Panc1 (cell line): ENCODE measurements around the gene HAL. TPM values are rescaled to one million over a fixed set of nuclear protein-coding genes. Genes with fewer than 3 reads are reported as not detected.

Experiments
- ATAC-seq: fragments of 200-7000 bp; cut with Tn5 transposase; 2 replicates; pipeline ENCODE4 v1.9.1; 2020; ENCODE audit warnings: mild to moderate bottlenecking, moderate library complexity
- BruUV-seq: library from RNA; stranded (reverse); fragments of 400-500 nt; replicated peaks from 2 replicates; lab custom pipeline; 2021; lab: Mats Ljungman, UMichigan
- CTCF ChIA-PET: fragments of 300-600 bp; sonication (Branson Sonifier 250); formaldehyde crosslinking; loops from one replicate; lab custom pipeline; 2022; ENCODE audit warnings: antibody characterized with exemption; lab: Charles Lee
- POLR2A ChIA-PET: fragments of 300-600 bp; sonication (Branson Sonifier 250); formaldehyde crosslinking; loops from one replicate; lab custom pipeline; 2022; ENCODE audit warnings: antibody characterized with exemption; lab: Charles Lee
- DNase-seq: peaks from one replicate; pipeline ENCODE4 v3.0.0-alpha.2; 2010; ENCODE audit warnings: low read depth, low spot score
- H3K27ac ChIP-seq: 2 replicates; pipeline ENCODE4 v1.5.1; 2011; ENCODE audit warnings: mild to moderate bottlenecking, low read length, inconsistent platforms
- H3K27me3 ChIP-seq: fragments of 200-500 bp; sonication (Bioruptor generic); 2 replicates; pipeline ENCODE4 v1.6.0; 2014; ENCODE audit warnings: low read length, inconsistent platforms; ENCODE audit not compliant: control insufficient read depth, insufficient read depth
- H3K36me3 ChIP-seq: fragments of 200-500 bp; sonication (Bioruptor generic); 2 replicates; pipeline ENCODE4 v1.5.1; 2014; ENCODE audit warnings: inconsistent platforms, mild to moderate bottlenecking, low read length, moderate library complexity; ENCODE audit not compliant: control insufficient read depth, insufficient read depth
- H3K4me1 ChIP-seq: 2 replicates; pipeline ENCODE4 v1.5.1; 2011; ENCODE audit warnings: inconsistent platforms, mild to moderate bottlenecking, low read length, moderate library complexity; ENCODE audit not compliant: control insufficient read depth, insufficient read depth
- H3K4me3 ChIP-seq, 2 experiments: 2 replicates each; pipeline ENCODE4 v1.5.1; 2011 to 2012; ENCODE audit warnings: low read depth in 2 of 2, low read length in 2 of 2, mild to moderate bottlenecking in 2 of 2, inconsistent platforms in 1 of 2, moderate library complexity in 1 of 2
- H3K9me3 ChIP-seq: fragments of 200-500 bp; sonication (Bioruptor generic); 2 replicates; pipeline ENCODE4 v1.5.1; 2014; ENCODE audit warnings: low read depth, mild to moderate bottlenecking, inconsistent platforms, low read length, moderate library complexity; ENCODE audit not compliant: control insufficient read depth, insufficient read depth
- POLR2AphosphoS5 ChIP-seq: IDR thresholded peaks from 2 replicates; pipeline ENCODE4 v1.6.1; 2012; ENCODE audit warnings: mild to moderate bottlenecking, low read depth, low read length, moderate library complexity
- SIN3A ChIP-seq: IDR thresholded peaks from 2 replicates; pipeline ENCODE4 v1.6.1; 2012; ENCODE audit warnings: low read depth, mild to moderate bottlenecking, low read length, moderate library complexity, borderline replicate concordance; ENCODE audit not compliant: insufficient read depth
- TCF7L2 ChIP-seq: IDR thresholded peaks from 2 replicates; pipeline ENCODE4 v1.6.1; 2011; ENCODE audit warnings: mild to moderate bottlenecking, low read depth, low read length, inconsistent platforms
- in situ Hi-C: cut with HindIII; loops from 2 replicates; pipeline ENCODE4 v1.10.0; 2016; ENCODE audit warnings: low sequenced_read_pairs, low pct_unique_long_range_greater_than_20kb
- intact Hi-C: fragments of 100-400 bp; cut with micrococcal nuclease; formaldehyde crosslinking; loops from one replicate; pipeline ENCODE4 v1.10.0; 2022; ENCODE audit not compliant: unreplicated experiment
- total RNA-seq: library from RNA; stranded (reverse); gene quantifications from one replicate; pipeline ENCODE4 v1.2.1, GENCODE V29; 2021; ENCODE audit not compliant: unreplicated experiment
- TF ChIP-seq, protein P1 (sequence below): fragments of 450-650 bp; IDR thresholded peaks from 2 replicates; pipeline ENCODE4 v1.5.1; 2017; ENCODE audit warnings: mild to moderate bottlenecking
- TF ChIP-seq, protein P2 (sequence below), 2 experiments: IDR thresholded peaks; 2 replicates each; pipeline ENCODE4 v1.6.1; 2011 to 2012; ENCODE audit warnings: low read depth in 2 of 2, control low read depth in 1 of 2, low read length in 1 of 2, mild to moderate bottlenecking in 1 of 2, moderate library complexity in 1 of 2; ENCODE audit not compliant: insufficient read depth in 1 of 2

The HAL gene
- total RNA-seq, 1 experiment from 2014 or later = 0.08 TPM

DNA sequence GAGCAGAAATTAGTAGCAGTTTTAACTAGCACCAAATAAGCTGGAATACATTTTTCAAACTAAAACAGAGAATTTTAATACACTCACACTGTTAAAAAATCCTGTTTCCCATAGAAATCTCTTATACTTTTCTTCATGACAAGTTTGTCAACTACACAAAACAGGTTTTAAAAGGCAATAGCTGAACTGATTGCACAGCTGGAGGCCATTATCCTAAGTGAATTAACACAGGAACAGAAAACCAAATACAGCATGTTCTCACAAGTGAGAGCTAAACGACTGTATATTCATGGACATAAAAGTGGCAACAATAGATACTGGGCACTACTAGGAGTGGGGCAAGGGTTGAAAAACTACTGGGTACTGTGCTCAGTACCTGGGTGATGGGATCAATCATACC lies 11.6 kb upstream of the HAL start:
- Histone ChIP-seq H3K27ac (no peak overlapping the region), H3K4me3 (no peak overlapping the region), H3K4me1 (no peaks in the 10 kb centered on the region), H3K9me3 (no peaks in the 10 kb centered on the region), H3K36me3 (peaks cover 11% of the 10 kb centered on the region; the same call in 1 of the 2 replicates), H3K27me3 (no peaks in the 10 kb centered on the region)
- in situ Hi-C loops = no loop called here
- ChIA-PET POLR2A (no interaction called here), CTCF (no interaction called here)
- BruUV-seq = no TSS peak
- no peak for TF ChIP-seq POLR2AphosphoS5
- no peak for TF ChIP-seq TCF7L2
- TF ChIP-seq SIN3A = no peak
- TF ChIP-seq, protein P1, sequence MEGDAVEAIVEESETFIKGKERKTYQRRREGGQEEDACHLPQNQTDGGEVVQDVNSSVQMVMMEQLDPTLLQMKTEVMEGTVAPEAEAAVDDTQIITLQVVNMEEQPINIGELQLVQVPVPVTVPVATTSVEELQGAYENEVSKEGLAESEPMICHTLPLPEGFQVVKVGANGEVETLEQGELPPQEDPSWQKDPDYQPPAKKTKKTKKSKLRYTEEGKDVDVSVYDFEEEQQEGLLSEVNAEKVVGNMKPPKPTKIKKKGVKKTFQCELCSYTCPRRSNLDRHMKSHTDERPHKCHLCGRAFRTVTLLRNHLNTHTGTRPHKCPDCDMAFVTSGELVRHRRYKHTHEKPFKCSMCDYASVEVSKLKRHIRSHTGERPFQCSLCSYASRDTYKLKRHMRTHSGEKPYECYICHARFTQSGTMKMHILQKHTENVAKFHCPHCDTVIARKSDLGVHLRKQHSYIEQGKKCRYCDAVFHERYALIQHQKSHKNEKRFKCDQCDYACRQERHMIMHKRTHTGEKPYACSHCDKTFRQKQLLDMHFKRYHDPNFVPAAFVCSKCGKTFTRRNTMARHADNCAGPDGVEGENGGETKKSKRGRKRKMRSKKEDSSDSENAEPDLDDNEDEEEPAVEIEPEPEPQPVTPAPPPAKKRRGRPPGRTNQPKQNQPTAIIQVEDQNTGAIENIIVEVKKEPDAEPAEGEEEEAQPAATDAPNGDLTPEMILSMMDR = no peak
- TF ChIP-seq, protein P2, sequence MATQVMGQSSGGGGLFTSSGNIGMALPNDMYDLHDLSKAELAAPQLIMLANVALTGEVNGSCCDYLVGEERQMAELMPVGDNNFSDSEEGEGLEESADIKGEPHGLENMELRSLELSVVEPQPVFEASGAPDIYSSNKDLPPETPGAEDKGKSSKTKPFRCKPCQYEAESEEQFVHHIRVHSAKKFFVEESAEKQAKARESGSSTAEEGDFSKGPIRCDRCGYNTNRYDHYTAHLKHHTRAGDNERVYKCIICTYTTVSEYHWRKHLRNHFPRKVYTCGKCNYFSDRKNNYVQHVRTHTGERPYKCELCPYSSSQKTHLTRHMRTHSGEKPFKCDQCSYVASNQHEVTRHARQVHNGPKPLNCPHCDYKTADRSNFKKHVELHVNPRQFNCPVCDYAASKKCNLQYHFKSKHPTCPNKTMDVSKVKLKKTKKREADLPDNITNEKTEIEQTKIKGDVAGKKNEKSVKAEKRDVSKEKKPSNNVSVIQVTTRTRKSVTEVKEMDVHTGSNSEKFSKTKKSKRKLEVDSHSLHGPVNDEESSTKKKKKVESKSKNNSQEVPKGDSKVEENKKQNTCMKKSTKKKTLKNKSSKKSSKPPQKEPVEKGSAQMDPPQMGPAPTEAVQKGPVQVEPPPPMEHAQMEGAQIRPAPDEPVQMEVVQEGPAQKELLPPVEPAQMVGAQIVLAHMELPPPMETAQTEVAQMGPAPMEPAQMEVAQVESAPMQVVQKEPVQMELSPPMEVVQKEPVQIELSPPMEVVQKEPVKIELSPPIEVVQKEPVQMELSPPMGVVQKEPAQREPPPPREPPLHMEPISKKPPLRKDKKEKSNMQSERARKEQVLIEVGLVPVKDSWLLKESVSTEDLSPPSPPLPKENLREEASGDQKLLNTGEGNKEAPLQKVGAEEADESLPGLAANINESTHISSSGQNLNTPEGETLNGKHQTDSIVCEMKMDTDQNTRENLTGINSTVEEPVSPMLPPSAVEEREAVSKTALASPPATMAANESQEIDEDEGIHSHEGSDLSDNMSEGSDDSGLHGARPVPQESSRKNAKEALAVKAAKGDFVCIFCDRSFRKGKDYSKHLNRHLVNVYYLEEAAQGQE (IDR thresholded peaks at IDR 0.05; ENCODE audit: insufficient read depth in 1 of 2, low read depth in 2 of 2, low read length in 1 of 2) = no peak
- intact Hi-C loops = no loop called here
- DNase-seq = no peak
- no peak for ATAC-seq

DNA sequence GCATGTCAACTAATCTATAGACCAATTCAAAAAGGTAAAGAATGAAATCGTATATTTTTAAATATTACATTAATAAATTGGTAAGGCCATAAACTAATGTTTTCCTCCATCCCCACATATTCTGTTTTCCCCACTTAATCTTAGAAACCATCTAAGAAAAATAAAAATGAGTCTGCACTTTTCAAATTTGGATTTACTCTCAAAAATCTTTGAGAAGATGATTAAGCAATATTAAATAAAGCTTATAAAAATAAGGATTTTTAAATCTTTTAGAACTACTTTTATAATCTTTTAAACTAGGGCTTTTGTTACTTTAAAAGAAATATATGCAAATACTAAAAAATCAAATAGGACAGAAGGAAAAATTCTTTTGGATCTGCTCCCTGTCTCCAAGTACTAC lies 10.6 kb upstream of the HAL start:
- no peak overlapping the region for H3K4me3 ChIP-seq
- no peak for DNase-seq
- H3K27me3 ChIP-seq = no peaks in the 10 kb centered on the region
- CTCF ChIA-PET = no interaction called here
- H3K4me1 ChIP-seq = no peaks in the 10 kb centered on the region
- H3K36me3 ChIP-seq = peaks cover 12% of the 10 kb centered on the region; the same call in 1 of the 2 replicates
- intact Hi-C loops = no loop called here
- TF ChIP-seq, protein P1 = no peak
- TF ChIP-seq TCF7L2 (no peak), POLR2AphosphoS5 (no peak), SIN3A (no peak)
- TF ChIP-seq, protein P2 (IDR thresholded peaks at IDR 0.05; ENCODE audit: insufficient read depth in 1 of 2, low read depth in 2 of 2, low read length in 1 of 2) = no peak
- no peak overlapping the region for H3K27ac ChIP-seq
- no TSS peak for BruUV-seq
- POLR2A ChIA-PET = no interaction called here
- in situ Hi-C loops = no loop called here
- ATAC-seq = no peak
- H3K9me3 ChIP-seq = no peaks in the 10 kb centered on the region
